ENCODE data around the gene HSD17B1. TPM values are rescaled to one million over a fixed set of nuclear protein-coding genes. Genes with fewer than 3 reads are reported as not detected.
"Not testable (repeated sequence)": the region's sequence is repeated elsewhere in the genome, so short reads cannot be mapped to it uniquely, and the experiment has no call there.

HSD17B1 gene
- polyA plus RNA-seq, 1 donor from 2014 or later: 1.0 TPM

- H3K36me3 ChIP-seq (ENCODE audit: insufficient read depth, low read length): no peaks in the 10 kb centered on the region
- peak overlapping the region; percentile 77 for H2AFZ ChIP-seq (ENCODE audit: low read depth, low read length)
- H3K4me2 ChIP-seq (ENCODE audit: low read length): peak overlapping the region; percentile 98
Measured at GRCh38 chr17:42554250-42555121, 1.8 kb downstream of the HSD17B1 start.

DNA sequence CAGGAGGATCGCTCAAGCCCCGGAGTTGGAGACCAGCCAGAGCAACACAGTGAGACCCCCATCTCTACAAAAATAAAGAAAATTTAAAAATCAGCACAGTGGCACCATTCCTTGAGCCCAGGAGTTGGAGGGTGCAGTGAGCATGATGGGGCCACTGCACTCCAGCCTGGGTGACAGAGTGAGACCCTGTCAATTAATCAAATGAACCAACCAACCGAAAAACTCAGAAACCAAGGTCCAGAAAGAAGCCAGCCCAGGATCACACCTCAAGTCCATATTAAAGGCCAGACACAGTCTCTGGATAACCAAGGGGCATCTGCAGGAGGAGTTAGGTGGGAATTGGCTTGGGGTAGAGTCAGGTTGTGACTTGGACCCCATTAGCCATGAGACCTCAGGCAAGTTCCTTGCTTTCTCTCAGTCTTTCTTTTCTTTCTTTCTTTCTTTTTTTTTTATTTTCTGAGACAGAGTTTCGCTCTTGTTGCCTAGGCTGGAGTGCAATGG, 2.4 kb downstream of the HSD17B1 start:
- Histone ChIP-seq H3K4me2 (ENCODE audit: low read length) (peak overlapping the region; percentile 98), H3K9me2 (ENCODE audit: insufficient read depth, low read length) (no peaks in the 10 kb centered on the region), H3K9me3 (ENCODE audit: low read length) (no peaks in the 10 kb centered on the region), H4K20me1 (ENCODE audit: insufficient read depth) (no peaks in the 10 kb centered on the region), H3K36me3 (ENCODE audit: insufficient read depth, low read length) (no peaks in the 10 kb centered on the region), H2AFZ (ENCODE audit: low read depth, low read length) (peak overlapping the region; percentile 77), H3K27me3 (ENCODE audit: insufficient read depth, low read depth, low read length) (no peaks in the 10 kb centered on the region), H3K4me3 (ENCODE audit: low read length) (peak overlapping the region; percentile 85), H3F3A (ENCODE audit: insufficient read depth, low read length, poor library complexity, severe bottlenecking) (no peaks in the 10 kb centered on the region), H3K79me2 (replicated peaks; ENCODE audit: insufficient read depth, low read length) (no peaks in the 10 kb centered on the region), H3K9ac (ENCODE audit: low read length) (peak overlapping the region; percentile 92), H3K27ac (ENCODE audit: low read length) (peak overlapping the region; percentile 84)
- TF ChIP-seq CTCF (IDR thresholded peaks at IDR 0.05; ENCODE audit: poor library complexity, severe bottlenecking): no peak
- TF ChIP-seq MXI1 (conservative IDR thresholded peaks at IDR 0.05; ENCODE audit: poor library complexity, severe bottlenecking): no peak

More at GRCh38 chr17:42554250-42555121, 1.8 kb downstream of the HSD17B1 start:
- Histone ChIP-seq H3K9ac (ENCODE audit: low read length) (peak overlapping the region; percentile 92), H3K79me2 (replicated peaks; ENCODE audit: insufficient read depth, low read length) (no peaks in the 10 kb centered on the region), H3K4me3 (ENCODE audit: low read length) (peak overlapping the region; percentile 85), H3K27me3 (ENCODE audit: insufficient read depth, low read depth, low read length) (no peaks in the 10 kb centered on the region), H4K20me1 (ENCODE audit: insufficient read depth) (no peaks in the 10 kb centered on the region), H3K9me3 (ENCODE audit: low read length) (no peaks in the 10 kb centered on the region), H3K27ac (ENCODE audit: low read length) (peak overlapping the region; percentile 84), H3K9me2 (ENCODE audit: insufficient read depth, low read length) (no peaks in the 10 kb centered on the region), H3F3A (ENCODE audit: insufficient read depth, low read length, poor library complexity, severe bottlenecking) (no peaks in the 10 kb centered on the region)
- TF ChIP-seq REST (IDR thresholded peaks at IDR 0.05; ENCODE audit: borderline replicate concordance) (peak; percentile 48), TAF1 (IDR thresholded peaks at IDR 0.05; ENCODE audit: low read depth) (peak; percentile 69), MXI1 (conservative IDR thresholded peaks at IDR 0.05; ENCODE audit: poor library complexity, severe bottlenecking) (peak; percentile 81), POLR2AphosphoS5 (IDR thresholded peaks at IDR 0.05) (peak; percentile 86), EP300 (conservative IDR thresholded peaks at IDR 0.05; ENCODE audit: poor library complexity, severe bottlenecking) (peak; percentile 62), CTCF (IDR thresholded peaks at IDR 0.05; ENCODE audit: poor library complexity, severe bottlenecking) (no peak)

GRCh38 chr17:42555961-42556617, 3.4 kb downstream of the HSD17B1 start:
- H3K4me3 ChIP-seq (ENCODE audit: low read length); H4K20me1 ChIP-seq (ENCODE audit: insufficient read depth); H3K9me3 ChIP-seq (ENCODE audit: low read length); H3K36me3 ChIP-seq (ENCODE audit: insufficient read depth, low read length); H3K9ac ChIP-seq (ENCODE audit: low read length); H3F3A ChIP-seq (ENCODE audit: insufficient read depth, low read length, poor library complexity, severe bottlenecking); H3K4me2 ChIP-seq (ENCODE audit: low read length); H2AFZ ChIP-seq (ENCODE audit: low read depth, low read length); H3K27me3 ChIP-seq (ENCODE audit: insufficient read depth, low read depth, low read length); H3K9me2 ChIP-seq (ENCODE audit: insufficient read depth, low read length); H3K27ac ChIP-seq (ENCODE audit: low read length); H3K79me2 ChIP-seq (replicated peaks; ENCODE audit: insufficient read depth, low read length): not testable (repeated sequence)

All from neural cell (in vitro differentiated cells).